ENCODE measurements around the gene ERICH2.

Gene ERICH2

DNA sequence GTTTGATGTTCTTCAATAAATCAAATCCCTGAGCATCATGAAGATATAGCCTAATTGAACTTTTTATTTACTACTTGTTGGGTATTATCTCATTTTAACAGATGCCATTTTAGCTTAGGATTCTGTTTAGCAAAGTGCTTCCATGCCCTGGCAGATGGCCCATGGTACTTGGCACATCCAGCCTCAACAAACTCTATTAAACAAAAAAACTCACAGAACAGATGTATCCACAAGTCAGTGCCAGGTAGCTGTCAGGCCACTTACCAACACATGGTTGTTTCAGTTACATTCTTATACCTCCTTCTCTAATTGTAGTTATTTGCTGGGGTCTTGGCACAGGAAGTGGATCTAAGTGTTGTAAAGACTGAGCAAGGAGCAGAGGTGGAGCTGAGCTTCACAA, 76.1 kb downstream of the ERICH2 start:
- DNase-seq: no peak

DNA sequence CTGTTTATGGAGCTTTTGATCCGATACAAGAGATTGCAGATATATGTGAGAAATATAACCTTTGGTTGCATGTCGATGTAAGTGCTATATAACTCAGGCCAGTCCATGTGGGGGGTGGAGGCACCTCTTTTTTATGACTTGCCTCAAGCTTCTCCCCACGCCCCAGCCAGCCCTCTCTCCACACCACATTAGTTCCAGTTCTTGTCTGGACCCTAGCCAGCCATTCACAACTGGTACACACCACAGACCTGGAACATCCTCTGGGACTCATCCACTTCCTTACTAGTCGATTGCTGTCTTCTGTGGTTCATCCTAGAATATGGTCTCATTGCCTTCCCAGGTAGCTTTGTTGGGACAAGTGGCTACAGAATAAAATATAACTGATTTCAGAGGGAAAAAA, 77.5 kb downstream of the ERICH2 start:
- no peak for DNase-seq
